HL-60 (cell line): ENCODE results near the gene TIMP2.

Experiments
- CTCF ChIP-seq: IDR thresholded peaks from one replicate; pipeline ENCODE4 v1.5.1; 2011; ENCODE audit warnings: low read length, control low read depth, inconsistent platforms; ENCODE audit not compliant: insufficient read depth
- POLR2AphosphoS5 ChIP-seq: IDR thresholded peaks from 2 replicates; pipeline ENCODE4 v1.6.1; 2012; ENCODE audit warnings: low read depth
- REST ChIP-seq: IDR thresholded peaks from 2 replicates; pipeline ENCODE4 v1.6.1; 2012; ENCODE audit warnings: low read depth; ENCODE audit not compliant: insufficient replicate concordance

GRCh38 chr17:78847052-78847451 lies 78.1 kb downstream of the TIMP2 start:
- no peak for TF ChIP-seq CTCF
- TF ChIP-seq POLR2AphosphoS5 = no peak
- TF ChIP-seq REST = no peak
